ENCODE data around the gene UFC1.

UFC1 gene

GRCh38 chr1:161138431-161138830, 15.3 kb upstream of the UFC1 start:
- no peaks in the 10 kb centered on the region for H3K9me3 ChIP-seq (ENCODE audit: control insufficient read depth, insufficient read depth, low read depth, low read length)
- H3K27ac ChIP-seq (ENCODE audit: low read depth, low read length), result no peak overlapping the region
- H3K27me3 ChIP-seq (ENCODE audit: control insufficient read depth, insufficient read depth, low read length), result no peaks in the 10 kb centered on the region
- H3K4me1 ChIP-seq (ENCODE audit: control insufficient read depth, insufficient read depth, low read length), result no peaks in the 10 kb centered on the region
- no peak overlapping the region for H3K9ac ChIP-seq (ENCODE audit: low read length)
- H3K36me3 ChIP-seq (ENCODE audit: control insufficient read depth, insufficient read depth, low read length), result no peaks in the 10 kb centered on the region
- no peak overlapping the region for H3K4me3 ChIP-seq (ENCODE audit: low read depth, low read length)

GRCh38 chr1:161139766-161140165, 14.0 kb upstream of the UFC1 start:
- Histone ChIP-seq H3K36me3 (ENCODE audit: control insufficient read depth, insufficient read depth, low read length) (no peaks in the 10 kb centered on the region), H3K9me3 (ENCODE audit: control insufficient read depth, insufficient read depth, low read depth, low read length) (no peaks in the 10 kb centered on the region)

GRCh38 chr1:161140755-161141400, 12.9 kb upstream of the UFC1 start:
- no peak overlapping the region for H3K4me3 ChIP-seq (ENCODE audit: low read depth, low read length)
- no peak overlapping the region for H3K27ac ChIP-seq (ENCODE audit: low read depth, low read length)
- H3K4me1 ChIP-seq (ENCODE audit: control insufficient read depth, insufficient read depth, low read length), result no peaks in the 10 kb centered on the region
- H3K36me3 ChIP-seq (ENCODE audit: control insufficient read depth, insufficient read depth, low read length), result no peaks in the 10 kb centered on the region
- H3K9me3 ChIP-seq (ENCODE audit: control insufficient read depth, insufficient read depth, low read depth, low read length), result no peaks in the 10 kb centered on the region
- H3K27me3 ChIP-seq (ENCODE audit: control insufficient read depth, insufficient read depth, low read length), result no peaks in the 10 kb centered on the region
- no peak overlapping the region for H3K9ac ChIP-seq (ENCODE audit: low read length)

More at GRCh38 chr1:161139766-161140165, 14.0 kb upstream of the UFC1 start:
- H3K4me1 ChIP-seq (ENCODE audit: control insufficient read depth, insufficient read depth, low read length), result no peaks in the 10 kb centered on the region
- no peak overlapping the region for H3K4me3 ChIP-seq (ENCODE audit: low read depth, low read length)
- H3K27me3 ChIP-seq (ENCODE audit: control insufficient read depth, insufficient read depth, low read length), result no peaks in the 10 kb centered on the region
- H3K27ac ChIP-seq (ENCODE audit: low read depth, low read length), result no peak overlapping the region
- no peak overlapping the region for H3K9ac ChIP-seq (ENCODE audit: low read length)

GRCh38 chr1:161145832-161146231, 7.9 kb upstream of the UFC1 start:
- H3K36me3 ChIP-seq (ENCODE audit: control insufficient read depth, insufficient read depth, low read length), result no peaks in the 10 kb centered on the region
- H3K27ac ChIP-seq (ENCODE audit: low read depth, low read length), result no peak overlapping the region
- H3K27me3 ChIP-seq (ENCODE audit: control insufficient read depth, insufficient read depth, low read length), result no peaks in the 10 kb centered on the region
- no peaks in the 10 kb centered on the region for H3K4me1 ChIP-seq (ENCODE audit: control insufficient read depth, insufficient read depth, low read length)
- no peak overlapping the region for H3K4me3 ChIP-seq (ENCODE audit: low read depth, low read length)
- H3K9me3 ChIP-seq (ENCODE audit: control insufficient read depth, insufficient read depth, low read depth, low read length), result no peaks in the 10 kb centered on the region
- no peak overlapping the region for H3K9ac ChIP-seq (ENCODE audit: low read length)

- peaks cover 8% of the 10 kb centered on the region for H3K36me3 ChIP-seq (ENCODE audit: control insufficient read depth, insufficient read depth, low read length)
- H3K9me3 ChIP-seq (ENCODE audit: control insufficient read depth, insufficient read depth, low read depth, low read length), result no peaks in the 10 kb centered on the region
- no peak overlapping the region for H3K27ac ChIP-seq (ENCODE audit: low read depth, low read length)
- no peaks in the 10 kb centered on the region for H3K27me3 ChIP-seq (ENCODE audit: control insufficient read depth, insufficient read depth, low read length)
- no peak overlapping the region for H3K9ac ChIP-seq (ENCODE audit: low read length)
- peak overlapping the region; percentile 81 for H3K4me3 ChIP-seq (ENCODE audit: low read depth, low read length)
- no peaks in the 10 kb centered on the region for H3K4me1 ChIP-seq (ENCODE audit: control insufficient read depth, insufficient read depth, low read length)
Observed at GRCh38 chr1:161153176-161153575, 602 bp upstream of the UFC1 start.

GRCh38 chr1:161157867-161158266, 4.1 kb downstream of the UFC1 start:
- Histone ChIP-seq H3K36me3 (ENCODE audit: control insufficient read depth, insufficient read depth, low read length) (peaks cover 32% of the 10 kb centered on the region), H3K27me3 (ENCODE audit: control insufficient read depth, insufficient read depth, low read length) (no peaks in the 10 kb centered on the region), H3K9ac (ENCODE audit: low read length) (no peak overlapping the region), H3K4me1 (ENCODE audit: control insufficient read depth, insufficient read depth, low read length) (no peaks in the 10 kb centered on the region), H3K4me3 (ENCODE audit: low read depth, low read length) (no peak overlapping the region), H3K27ac (ENCODE audit: low read depth, low read length) (no peak overlapping the region), H3K9me3 (ENCODE audit: control insufficient read depth, insufficient read depth, low read depth, low read length) (no peaks in the 10 kb centered on the region)

- no peaks in the 10 kb centered on the region for H3K4me1 ChIP-seq (ENCODE audit: control insufficient read depth, insufficient read depth, low read length)
- peak overlapping the region; percentile 68 for H3K4me3 ChIP-seq (ENCODE audit: low read depth, low read length)
- peak overlapping the region; percentile 55 for H3K9ac ChIP-seq (ENCODE audit: low read length)
- H3K27ac ChIP-seq (ENCODE audit: low read depth, low read length), result no peak overlapping the region
- peaks cover 35% of the 10 kb centered on the region for H3K36me3 ChIP-seq (ENCODE audit: control insufficient read depth, insufficient read depth, low read length)
- no peaks in the 10 kb centered on the region for H3K9me3 ChIP-seq (ENCODE audit: control insufficient read depth, insufficient read depth, low read depth, low read length)
- H3K27me3 ChIP-seq (ENCODE audit: control insufficient read depth, insufficient read depth, low read length), result no peaks in the 10 kb centered on the region
Observed at GRCh38 chr1:161158316-161159010, 4.7 kb downstream of the UFC1 start.

- Histone ChIP-seq H3K27ac (ENCODE audit: low read depth, low read length) (peak within 1 kb of the TSS; percentile 84), H3K36me3 (ENCODE audit: control insufficient read depth, insufficient read depth, low read length) (peaks cover 43% of the 10 kb centered on the region), H3K4me1 (ENCODE audit: control insufficient read depth, insufficient read depth, low read length) (no peaks in the 10 kb centered on the region), H3K9me3 (ENCODE audit: control insufficient read depth, insufficient read depth, low read depth, low read length) (no peaks in the 10 kb centered on the region), H3K4me3 (ENCODE audit: low read depth, low read length) (peak within 1 kb of the TSS; percentile 68), H3K9ac (ENCODE audit: low read length) (peak within 1 kb of the TSS; percentile 77), H3K27me3 (ENCODE audit: control insufficient read depth, insufficient read depth, low read length) (no peaks in the 10 kb centered on the region)
Observed at GRCh38 chr1:161159087-161159912, 5.5 kb downstream of the UFC1 start, which contains the start of gene USP21. Gene USP21, plus strand, starts transcription at chr1:161159500. Its CDS starts 1,141 bp downstream, at chr1:161160641.

GRCh38 chr1:161159913-161160243, 6.1 kb downstream of the UFC1 start:
- Histone ChIP-seq H3K27me3 (ENCODE audit: control insufficient read depth, insufficient read depth, low read length) (no peaks in the 10 kb centered on the region), H3K27ac (ENCODE audit: low read depth, low read length) (peak overlapping the region; percentile 84), H3K4me3 (ENCODE audit: low read depth, low read length) (peak overlapping the region; percentile 68), H3K4me1 (ENCODE audit: control insufficient read depth, insufficient read depth, low read length) (no peaks in the 10 kb centered on the region), H3K9ac (ENCODE audit: low read length) (peak overlapping the region; percentile 77), H3K36me3 (ENCODE audit: control insufficient read depth, insufficient read depth, low read length) (peaks cover 48% of the 10 kb centered on the region), H3K9me3 (ENCODE audit: control insufficient read depth, insufficient read depth, low read depth, low read length) (no peaks in the 10 kb centered on the region)

- no peak overlapping the region for H3K9ac ChIP-seq (ENCODE audit: low read length)
- no peaks in the 10 kb centered on the region for H3K9me3 ChIP-seq (ENCODE audit: control insufficient read depth, insufficient read depth, low read depth, low read length)
- H3K4me1 ChIP-seq (ENCODE audit: control insufficient read depth, insufficient read depth, low read length), result no peaks in the 10 kb centered on the region; the same call in 1 of the 2 replicates
- no peaks in the 10 kb centered on the region for H3K27me3 ChIP-seq (ENCODE audit: control insufficient read depth, insufficient read depth, low read length)
- H3K27ac ChIP-seq (ENCODE audit: low read depth, low read length), result no peak overlapping the region
- peaks cover 51% of the 10 kb centered on the region for H3K36me3 ChIP-seq (ENCODE audit: control insufficient read depth, insufficient read depth, low read length)
- H3K4me3 ChIP-seq (ENCODE audit: low read depth, low read length), result 0 out of 2 replicates have a peak overlapping the region, but pooled peaks have one; percentile 68
Observed at GRCh38 chr1:161160671-161161145, 6.9 kb downstream of the UFC1 start.

GRCh38 chr1:161161652-161162051, 7.9 kb downstream of the UFC1 start:
- Histone ChIP-seq H3K27me3 (ENCODE audit: control insufficient read depth, insufficient read depth, low read length) (no peaks in the 10 kb centered on the region), H3K36me3 (ENCODE audit: control insufficient read depth, insufficient read depth, low read length) (peaks cover 51% of the 10 kb centered on the region), H3K9me3 (ENCODE audit: control insufficient read depth, insufficient read depth, low read depth, low read length) (no peaks in the 10 kb centered on the region), H3K27ac (ENCODE audit: low read depth, low read length) (no peak overlapping the region), H3K4me1 (ENCODE audit: control insufficient read depth, insufficient read depth, low read length) (no peaks in the 10 kb centered on the region; the same call in 1 of the 2 replicates), H3K9ac (ENCODE audit: low read length) (no peak overlapping the region), H3K4me3 (ENCODE audit: low read depth, low read length) (no peak overlapping the region)
